Head of caudate nucleus (tissue), 42 donors: ENCODE data around the gene GRIK4.
"Not testable (repeated sequence)": the region's sequence is repeated elsewhere in the genome, so short reads cannot be mapped to it uniquely, and the experiment has no call there.

Experiments used
- DNase-seq, 42 donors: peaks; one replicate each; pipeline versions ENCODE4 v3.0.0 to v3.0.0-alpha.2; 2020 to 2021; ENCODE audit warnings: mixed read lengths in 7 of 42
- intact Hi-C: fragments of 100-400 bp; cut with DNase I; formaldehyde crosslinking; loops from one replicate; pipeline ENCODE4 v1.15.0; 2022

GRIK4 gene

DNA sequence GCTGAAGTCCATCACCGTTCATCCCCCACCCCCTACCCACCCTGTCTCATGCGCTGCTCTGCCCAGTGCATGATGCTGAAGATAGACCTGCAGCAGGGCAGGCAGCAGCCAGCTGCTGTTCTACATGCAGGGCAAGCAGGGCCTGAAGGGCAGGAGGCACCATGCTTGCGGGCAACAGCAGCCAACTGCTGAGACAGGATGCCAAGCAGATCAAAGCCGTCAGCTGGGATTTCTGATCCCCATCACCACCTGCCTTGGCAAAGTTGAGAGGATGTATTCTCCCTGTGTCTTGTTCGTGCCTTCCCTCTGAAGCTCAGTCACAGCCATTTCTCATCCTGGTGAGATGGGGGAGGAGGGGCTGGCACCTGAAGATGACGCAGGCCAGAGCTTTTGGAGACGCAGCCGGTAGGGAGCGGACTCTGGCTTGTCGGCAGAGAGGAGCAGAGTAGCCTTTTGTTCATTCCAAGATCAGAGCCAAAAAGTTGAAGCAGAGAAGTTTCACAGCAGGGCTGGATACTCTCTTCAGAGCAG is 227.0 kb downstream of the GRIK4 start:
- intact Hi-C loops = no loop called here
- peak in 1 of 42 donors; percentile 43 for DNase-seq

DNA sequence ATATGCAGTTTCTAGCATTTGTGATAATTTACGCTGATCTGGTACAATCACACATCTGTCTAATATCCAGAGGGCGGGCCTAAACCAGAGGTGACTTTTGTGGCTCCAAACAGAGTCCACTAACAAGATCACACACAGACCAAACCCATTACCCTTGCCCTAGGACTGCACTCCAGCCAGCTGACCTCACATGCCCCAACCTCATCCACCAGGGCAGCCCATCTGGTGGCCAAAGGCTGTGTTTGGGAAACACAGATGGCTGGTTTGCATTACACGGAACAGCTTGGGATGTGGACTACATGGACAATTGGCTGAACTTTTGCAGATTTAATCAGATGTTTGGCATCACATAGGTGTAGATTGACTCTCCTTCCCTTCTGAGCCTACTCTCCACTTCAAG is 228.2 kb downstream of the GRIK4 start:
- intact Hi-C loops = no loop called here
- DNase-seq = no peak

DNA sequence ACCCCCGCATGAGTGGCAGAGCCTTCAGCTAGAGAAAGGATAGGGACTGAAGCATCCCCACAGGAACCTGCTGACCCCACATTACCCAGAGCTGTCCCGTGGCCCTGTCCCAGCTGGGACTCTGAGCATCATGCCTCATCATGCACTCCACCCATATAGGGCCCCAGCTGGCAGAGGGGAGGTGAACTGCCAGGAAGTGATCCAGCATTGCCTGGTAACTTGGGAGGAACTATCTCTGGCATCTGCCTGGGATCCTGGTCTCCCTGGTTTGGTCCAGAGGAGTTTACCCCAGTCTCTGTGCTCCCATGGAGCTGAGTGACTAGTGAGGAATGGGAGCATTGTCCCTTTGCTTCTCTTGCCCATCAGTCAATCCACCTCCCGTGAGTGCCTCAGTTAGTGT is 228.8 kb downstream of the GRIK4 start:
- intact Hi-C loops = no loop called here
- no peak for DNase-seq

DNA sequence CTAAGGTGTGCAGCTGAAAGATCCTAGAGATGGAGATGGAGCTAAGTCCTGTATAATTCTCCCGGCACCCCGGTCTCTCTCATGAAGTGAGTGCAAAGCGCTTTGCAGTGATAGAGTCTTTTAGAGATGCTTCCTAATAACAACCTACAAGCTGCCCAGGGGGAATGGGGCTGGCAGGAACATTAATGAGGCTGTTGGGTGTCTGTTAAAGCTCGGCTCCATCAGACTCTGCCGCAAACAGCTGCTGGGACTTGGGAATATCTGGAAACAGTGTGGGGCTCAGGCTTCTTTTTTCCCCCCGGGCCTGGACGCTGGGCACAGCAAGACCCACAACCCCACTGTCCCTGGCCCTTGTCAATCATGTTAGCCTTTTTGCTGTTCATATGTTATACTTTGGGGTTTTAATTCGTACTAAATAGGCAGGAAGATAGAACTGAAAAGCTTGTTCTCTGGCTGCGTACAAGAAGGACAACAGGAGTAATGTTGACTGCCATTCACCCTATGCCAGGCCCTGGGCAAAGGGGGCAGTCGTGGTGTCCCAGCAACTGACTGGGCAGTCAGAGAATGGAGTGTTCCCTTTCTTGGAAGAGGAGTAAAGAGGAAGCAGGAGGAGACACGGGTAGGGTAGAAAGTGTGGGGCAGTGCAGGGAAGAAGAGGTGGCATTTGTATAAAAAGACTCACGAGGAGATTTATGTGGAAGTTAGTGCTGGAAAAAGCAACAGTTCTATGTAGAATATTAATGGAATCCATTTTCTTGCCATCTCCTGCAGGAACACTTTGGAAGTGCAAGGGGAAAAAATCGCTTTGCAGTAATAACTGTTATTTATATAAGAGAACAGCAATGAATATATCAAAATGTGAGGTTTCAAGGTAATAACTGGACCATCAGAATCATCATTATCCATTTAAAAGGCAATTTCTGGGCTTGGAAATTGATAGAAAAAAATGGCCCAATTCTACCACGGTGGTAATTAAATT is 232.8 kb downstream of the GRIK4 start:
- intact Hi-C loops = no loop called here
- peak in 8 of 42 donors; percentile 43 to 67 (median 50) for DNase-seq

DNA sequence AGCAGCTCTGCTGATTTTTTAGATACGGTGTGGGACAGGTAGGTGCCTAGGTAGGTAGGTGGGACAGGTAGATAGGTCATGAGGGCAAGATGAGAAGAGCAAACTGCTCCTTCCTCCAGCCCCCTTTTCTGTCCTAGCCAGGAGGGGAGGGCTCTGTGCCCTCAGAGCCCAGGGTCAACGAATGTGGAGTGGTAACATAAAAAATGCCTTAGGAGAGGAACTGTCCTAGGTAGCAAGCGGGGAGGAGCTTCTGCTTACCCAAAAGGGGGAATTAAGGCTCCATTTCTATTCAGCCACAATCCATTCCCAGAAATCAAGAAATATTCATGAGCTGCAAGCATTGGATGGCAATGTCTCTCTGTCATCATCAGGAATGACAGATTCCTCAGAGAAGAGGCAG is 234.8 kb downstream of the GRIK4 start:
- DNase-seq = no peak
- intact Hi-C loops = no loop called here

DNA sequence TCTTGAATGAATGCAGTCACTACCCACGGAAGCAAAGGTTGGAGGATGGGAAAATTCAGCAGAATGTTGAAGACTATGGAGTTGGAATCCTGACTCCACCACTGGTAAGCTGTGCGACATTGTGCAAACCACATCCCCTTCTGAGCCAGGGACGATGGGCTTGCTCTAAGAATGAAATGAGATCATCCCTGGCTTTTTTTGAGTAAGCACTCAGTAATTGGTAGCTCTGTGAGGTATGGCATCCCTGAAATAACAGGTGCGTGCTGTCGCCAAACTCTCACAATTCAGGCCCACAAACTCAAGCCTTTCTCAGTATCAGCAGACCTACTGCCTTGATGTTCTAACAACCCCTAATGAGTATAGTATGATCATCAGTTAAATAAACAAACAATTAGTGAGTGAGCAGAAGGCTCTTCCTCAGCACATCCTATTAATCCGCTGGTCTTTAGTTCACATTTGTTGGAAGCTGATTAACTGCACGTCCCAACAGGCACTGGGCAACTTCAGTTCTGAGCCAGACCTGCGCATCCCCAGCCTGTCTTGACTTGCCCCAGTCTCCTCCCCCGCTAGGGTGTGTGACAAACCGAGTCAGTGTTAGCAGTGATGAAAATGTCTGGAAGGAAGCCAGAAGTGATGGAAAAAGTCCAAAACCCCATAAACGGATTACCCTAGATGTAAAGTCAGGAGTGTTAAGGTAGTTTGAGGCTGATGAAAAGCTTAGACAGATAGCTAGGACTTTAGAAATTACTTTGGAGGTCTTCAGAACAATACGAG is 235.5 kb downstream of the GRIK4 start:
- no peak for DNase-seq
- intact Hi-C loops = no loop called here

DNA sequence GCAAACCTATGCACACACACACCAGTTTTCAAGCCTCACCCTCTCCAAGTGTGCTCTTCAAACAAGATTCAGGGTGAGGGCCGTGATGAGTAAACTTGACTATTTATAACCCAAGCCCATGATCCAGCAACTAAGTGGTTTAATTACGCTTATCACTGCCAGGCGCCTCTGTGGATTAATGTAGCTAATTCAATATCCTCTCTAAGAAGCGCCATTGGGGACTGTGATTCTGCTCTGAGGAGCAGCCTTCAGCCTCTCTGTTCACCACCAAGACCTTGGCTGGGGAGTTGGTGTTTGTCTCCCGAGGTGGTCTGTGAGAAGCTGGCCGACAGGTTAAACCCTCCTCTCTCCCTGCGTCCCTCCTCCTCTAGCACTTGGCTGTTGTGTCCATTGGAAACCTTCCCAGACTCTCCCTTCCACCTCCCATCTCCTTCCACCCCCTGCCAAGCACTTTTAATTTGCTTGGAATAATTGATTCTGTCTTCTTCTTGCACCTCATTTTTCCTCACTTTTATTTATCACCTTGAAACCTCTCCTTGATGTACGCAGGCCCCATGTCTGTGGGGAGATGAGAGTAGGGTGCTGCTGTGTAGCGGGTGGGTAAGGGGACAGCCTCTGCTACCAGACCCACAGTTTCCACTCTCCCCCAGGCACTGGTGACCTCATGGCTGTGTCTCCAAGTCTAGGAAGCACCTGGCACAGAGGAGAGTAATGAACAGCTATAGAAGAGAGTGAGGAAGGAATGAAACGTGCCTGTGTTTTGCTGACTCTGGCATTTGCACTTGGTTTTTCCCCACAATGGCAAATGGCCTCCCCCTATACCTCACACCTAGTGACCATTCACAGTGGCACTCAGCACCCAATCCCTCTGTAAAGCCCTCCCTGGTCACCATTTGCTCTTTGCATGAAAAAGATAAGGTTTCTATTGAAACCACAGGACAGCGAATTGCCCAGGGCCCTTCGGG is 236.6 kb downstream of the GRIK4 start:
- intact Hi-C loops = no loop called here
- DNase-seq = no peak

DNA sequence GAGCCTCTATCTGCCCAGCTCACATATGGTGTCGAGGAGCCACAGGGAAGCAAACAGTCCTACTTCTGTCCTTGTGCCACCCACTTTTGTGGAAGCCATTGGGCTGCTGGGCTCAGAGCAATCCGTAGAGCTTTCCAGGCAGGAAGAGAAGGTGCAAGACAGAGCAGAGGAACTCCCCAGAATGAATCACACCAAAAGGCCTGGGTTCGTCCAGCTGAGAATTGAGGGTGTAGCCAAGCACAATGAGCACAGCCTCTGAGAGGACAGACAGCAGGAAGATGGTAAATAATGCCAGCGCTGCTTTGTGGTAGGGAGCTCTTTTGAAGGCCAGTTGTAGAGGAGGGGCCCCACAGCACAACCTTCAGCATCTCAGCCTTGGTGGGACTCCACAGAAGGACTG is 237.8 kb downstream of the GRIK4 start:
- intact Hi-C loops = no loop called here
- no peak for DNase-seq

DNA sequence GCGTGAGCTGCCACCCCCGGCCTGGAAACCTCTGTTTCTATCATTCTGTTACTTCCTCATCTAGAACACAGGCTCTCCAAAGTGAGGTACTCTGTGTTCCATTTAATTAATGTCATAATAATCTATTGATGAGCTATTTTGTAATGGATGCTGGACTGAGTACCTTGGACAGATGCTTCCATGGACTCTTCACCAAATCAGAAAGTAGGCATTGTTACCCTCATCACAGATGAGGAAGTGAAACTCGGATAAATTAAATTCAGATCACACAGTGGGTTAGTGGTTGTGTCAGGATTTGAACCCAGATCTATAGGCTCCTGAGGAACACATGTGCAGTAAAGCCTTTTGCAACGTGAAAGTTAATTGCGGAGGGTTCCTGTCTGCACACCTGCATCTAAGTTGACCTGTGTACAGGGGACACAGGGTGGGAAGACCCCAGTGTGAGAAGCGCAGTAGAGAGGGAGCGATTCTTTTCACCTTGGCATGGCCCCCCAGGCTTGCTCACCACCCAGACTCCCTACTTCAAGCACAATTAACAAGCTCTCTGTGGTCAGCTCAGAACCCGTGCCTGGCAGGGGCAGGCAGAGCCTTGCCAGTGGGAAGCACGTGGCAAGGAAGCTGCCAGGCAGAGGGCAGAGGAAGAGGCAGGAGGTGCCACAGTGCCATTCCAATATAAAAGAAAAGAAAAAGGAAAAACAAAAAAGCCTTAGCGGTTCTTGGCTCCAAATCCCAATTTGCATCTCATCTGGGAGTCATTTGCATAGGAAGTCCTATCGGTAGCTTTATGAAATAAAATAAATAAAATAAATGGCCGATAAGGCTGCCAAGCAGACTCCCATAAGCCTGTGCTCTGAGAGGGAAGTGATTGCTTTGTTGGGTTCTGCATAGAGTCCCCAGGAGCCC is 239.3 kb downstream of the GRIK4 start:
- DNase-seq = peak in 31 of 42 donors; percentile 17 to 64 (median 44)
- intact Hi-C loops = no loop called here

DNA sequence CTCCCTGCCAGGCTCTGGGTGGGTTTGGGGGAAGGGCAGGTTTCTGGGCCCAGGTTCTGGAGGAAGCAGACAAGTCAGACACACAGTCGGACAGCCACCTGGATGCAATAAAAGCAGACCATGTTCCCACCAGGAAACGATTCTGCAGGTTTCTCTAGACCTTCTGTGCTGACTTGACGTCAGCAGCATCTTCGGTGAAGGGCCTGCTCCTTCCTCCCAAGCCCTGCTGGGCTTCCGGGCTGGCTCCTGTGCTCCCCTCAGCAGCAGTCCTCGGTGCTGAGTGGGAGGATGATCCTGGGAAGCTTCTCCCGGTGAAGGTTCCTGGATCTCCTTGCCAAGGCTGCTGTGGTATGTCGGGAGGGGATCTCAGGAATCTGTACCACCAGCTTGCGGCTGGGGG is 240.0 kb downstream of the GRIK4 start:
- intact Hi-C loops = no loop called here
- DNase-seq = no peak

DNA sequence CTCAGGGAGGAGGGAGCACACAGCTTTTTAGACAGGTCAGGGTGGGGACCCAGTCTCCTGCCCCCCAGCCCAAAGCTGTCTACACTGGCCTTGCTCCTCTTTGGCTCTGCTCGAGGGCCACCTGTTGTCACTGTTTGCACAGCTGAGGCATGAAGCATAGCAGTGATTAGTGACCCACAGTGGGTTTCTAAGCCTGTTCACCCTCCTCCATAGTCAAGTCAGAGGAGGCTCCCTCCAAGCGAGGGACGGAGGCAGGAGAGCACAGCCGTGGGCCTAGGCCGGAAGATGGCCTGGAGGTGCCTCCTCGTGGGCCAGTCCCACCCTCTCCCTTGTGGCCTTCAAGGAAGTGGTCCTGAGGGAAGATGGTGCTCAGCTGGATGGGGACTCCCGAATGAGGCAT is 241.1 kb downstream of the GRIK4 start:
- DNase-seq = no peak
- intact Hi-C loops = no loop called here

DNA sequence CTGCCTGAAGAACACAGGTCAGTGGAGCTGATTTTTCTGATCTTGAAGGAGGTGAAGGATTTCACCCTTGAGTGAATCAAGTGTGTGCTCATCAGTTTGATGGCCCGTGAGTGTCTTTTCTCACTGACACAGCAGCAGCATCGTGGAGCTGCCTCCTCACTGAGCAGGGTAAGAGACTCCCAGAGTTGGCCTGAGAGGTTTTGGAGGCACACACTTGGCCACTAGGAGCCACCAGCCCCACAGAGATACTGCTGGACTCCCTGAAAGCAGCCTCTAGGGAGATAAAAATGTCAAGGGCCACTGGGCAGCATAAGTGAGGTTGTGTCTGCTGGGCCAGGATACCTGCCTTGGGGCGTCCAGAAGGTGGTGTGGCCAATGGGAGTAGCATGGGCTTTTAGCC is 245.4 kb downstream of the GRIK4 start:
- DNase-seq = no peak
- intact Hi-C loops = no loop called here

DNA sequence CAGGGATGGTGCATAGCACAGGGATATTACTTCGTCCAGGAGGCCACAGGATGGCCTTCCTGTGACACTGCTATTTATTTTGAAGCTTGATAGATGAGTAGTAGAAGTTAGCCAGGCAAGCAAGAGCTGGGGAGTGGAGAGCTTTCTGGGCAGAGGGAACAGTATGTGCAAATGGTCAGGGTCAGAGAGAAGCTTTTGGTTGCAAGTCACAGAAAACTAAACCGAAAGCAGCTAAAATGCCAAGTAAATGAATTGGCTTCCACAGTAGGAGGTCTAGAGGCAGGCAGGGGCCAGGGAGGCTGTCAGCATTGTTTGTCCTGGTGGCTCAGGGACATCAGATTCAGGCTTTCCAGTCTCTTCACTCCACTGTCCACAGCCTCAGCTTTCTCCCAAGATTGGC is 247.5 kb downstream of the GRIK4 start:
- intact Hi-C loops = no loop called here
- DNase-seq = no peak

DNA sequence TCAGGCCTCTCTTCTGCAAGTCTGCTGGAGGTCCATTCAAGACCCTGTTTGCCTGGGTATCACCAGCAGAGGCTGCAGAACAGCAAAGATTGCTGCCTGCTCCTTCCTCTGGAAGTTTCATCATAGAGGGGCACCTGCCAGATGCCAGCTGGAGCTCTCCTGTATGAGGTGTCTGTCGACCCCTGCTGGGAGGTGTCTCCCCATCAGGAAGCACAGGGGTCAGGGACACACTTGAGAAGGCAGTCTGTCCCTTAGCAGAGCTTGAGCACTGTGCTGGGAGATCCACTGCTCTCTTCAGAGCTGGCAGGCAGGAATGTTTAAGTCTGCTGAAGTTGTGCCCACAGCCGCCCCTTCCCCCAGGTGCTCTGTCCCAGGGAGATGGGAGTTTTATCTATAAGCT is 254.2 kb downstream of the GRIK4 start:
- peak in 1 of 42 donors; percentile 4 for DNase-seq
- intact Hi-C loops = not testable (repeated sequence)

DNA sequence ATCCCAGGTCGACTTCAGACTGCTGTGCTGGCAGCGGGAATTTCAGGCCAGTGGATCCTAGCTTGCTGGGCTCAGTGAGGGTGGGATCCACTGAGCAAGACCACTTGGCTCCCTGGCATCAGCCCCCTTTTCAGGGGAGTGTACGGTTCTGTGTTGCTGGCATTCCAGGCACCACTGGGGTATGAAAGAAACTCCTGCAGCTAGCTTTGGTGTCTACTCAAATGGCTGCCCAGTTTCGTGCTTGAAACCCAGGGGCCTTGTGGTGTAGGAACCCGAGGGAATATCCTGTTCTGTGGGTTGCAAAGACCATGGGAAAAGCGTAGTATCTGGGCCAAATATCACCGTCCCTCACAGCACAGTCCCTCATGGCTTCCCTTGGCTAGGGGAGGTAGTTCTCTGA is 254.8 kb downstream of the GRIK4 start:
- no peak for DNase-seq
- intact Hi-C loops = no loop called here

DNA sequence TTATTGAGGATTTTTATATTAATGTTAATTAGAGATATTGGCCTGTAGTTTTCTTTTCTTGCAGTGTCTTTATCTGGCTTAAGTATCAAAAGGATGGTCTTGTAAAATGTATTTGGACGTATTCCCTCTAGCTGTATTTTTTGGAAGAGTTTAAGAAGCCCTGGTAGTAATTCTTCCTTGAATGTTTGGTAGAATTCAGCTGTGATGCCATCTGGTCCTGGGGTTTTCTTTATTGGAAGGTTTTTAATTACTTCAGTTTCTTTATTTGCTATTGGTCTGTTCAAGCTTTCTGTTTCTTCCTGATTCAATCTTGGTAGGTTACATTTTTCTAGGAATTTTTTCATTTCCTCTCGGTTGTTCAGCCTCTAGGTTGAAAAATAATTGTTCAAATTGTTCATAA is 257.4 kb downstream of the GRIK4 start:
- intact Hi-C loops = no loop called here
- DNase-seq = no peak

DNA sequence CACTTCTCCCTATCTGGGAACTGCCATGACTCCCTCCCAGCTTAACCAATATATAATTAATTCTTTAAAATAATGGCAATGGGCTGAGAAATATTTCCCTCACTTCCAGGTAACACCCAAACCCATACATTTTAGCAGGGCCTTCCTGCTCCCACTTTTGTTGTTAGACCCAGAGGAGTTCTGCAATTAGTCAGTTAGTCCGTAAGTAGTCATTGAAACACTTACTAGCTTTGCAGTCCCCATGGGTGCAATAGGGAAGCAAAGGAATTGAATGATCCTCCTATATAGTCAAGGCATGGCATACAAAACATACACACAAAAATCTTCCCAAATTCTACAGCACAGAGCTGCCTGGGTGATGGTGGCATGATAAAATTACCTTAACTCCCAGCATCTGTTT is 258.4 kb downstream of the GRIK4 start:
- intact Hi-C loops = no loop called here
- DNase-seq = no peak

DNA sequence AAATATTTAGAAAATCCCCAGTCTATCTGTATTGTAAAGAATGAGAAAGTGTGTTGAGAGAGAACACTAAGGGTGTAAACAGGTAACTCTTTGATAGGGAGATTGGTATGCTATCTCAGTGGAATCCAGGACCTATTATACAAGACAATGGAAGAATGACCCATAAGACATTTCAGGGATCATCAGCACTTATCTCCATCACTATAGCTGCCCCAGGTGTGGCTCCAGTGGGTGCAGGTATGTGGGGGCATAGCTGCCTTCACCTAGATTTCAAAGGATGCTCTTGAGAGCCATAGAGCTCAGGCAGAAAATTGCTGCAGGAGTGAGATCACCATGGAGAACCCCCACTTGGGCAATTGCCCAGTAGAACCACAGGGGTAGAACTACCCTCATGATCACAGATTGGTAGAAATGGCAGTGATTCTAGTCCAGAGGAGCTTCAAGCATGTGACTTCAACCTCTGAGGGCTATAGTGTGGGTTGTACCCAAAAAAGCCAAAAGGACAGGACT is 260.1 kb downstream of the GRIK4 start:
- intact Hi-C loops = no loop called here
- peak in 1 of 42 donors; percentile 9 for DNase-seq
